GM19438 (cell line): ENCODE results near the gene SPATA31A5.
"Not testable (repeated sequence)": the region's sequence is repeated elsewhere in the genome, so short reads cannot be mapped to it uniquely, and the experiment has no call there.

ENCODE experiments used
- ATAC-seq: cut with Tn5 transposase; IDR thresholded peaks from one replicate; pipeline ENCODE4 v1.9.1; 2021; ENCODE audit warnings: low read depth; ENCODE audit not compliant: unreplicated experiment

SPATA31A5 gene

DNA sequence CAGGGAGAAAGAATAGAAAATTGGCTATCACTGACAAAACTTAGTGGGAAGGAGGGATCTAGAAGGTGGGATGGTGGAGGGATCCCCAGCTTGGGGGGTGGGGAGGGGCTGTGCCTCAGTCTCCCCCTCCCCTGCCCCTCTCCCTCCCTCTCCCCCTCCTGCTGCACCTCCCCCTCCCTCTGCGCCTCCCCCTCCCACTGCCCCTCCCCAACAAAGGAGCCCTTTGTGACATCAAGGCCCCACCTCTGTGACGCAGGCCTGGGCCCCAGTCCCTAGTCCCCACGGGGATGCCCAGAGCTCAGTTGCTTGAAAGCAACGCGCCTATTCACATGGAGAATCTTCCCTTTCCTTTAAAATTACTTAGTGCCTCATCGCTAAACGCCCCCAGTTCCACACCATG is at the start of gene SPATA31A5:
TSS of gene SPATA31A5 (plus strand) at position 301 of the 400 bp plus-strand sequence. CDS start at position 330, 29 bp downstream.
- not testable (repeated sequence) for ATAC-seq

DNA sequence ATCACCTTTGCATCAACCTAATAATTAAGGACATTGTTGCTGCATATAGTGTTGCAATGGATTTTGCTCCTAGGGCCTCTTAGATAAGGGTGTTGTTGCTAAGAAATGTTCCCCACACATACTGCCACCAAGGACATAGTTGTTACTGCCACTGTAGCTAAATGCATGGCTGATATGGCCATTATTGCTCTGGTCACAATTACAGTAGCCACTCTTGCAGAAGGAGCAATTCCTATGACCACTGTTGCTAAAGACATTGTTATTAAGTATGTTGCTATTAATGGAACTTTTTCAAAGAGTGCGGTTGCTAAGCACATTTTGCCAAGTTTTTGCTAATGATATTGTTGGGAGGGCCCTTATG is 48.8 kb downstream of the SPATA31A5 start:
- not testable (repeated sequence) for ATAC-seq

DNA sequence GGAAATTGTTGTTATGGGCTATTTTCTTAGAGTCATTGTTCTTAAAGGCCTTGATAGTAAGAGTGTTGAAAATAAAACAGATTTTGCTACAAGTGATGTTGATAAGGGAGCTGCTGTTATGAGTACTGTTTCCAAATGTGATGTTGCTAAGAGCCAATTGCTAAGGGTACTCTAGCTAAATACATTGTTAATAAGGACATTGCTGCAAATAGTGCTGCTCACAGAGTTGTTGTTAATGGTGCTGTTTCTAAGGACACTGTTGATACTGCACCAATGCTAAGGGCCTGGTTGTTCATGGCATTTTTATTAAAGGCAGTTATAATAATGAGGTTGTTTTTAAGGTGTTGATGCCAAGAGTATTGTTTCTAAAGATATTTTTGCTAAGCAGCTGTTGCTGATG is 52.2 kb downstream of the SPATA31A5 start:
- ATAC-seq = not testable (repeated sequence)
